ENCODE data around the gene SIK2. TPM values are rescaled to one million over a fixed set of nuclear protein-coding genes. Genes with fewer than 3 reads are reported as not detected.

The SIK2 gene
- total RNA-seq, 1 donor from 2014 or later, result 14.3 TPM

- Histone ChIP-seq H3K4me1 (ENCODE audit: insufficient read depth, low read length) (peaks cover 6% of the 10 kb centered on the region), H3K27ac (ENCODE audit: low read depth, low read length) (no peak overlapping the region), H3K79me2 (ENCODE audit: insufficient read depth, low read length) (no peaks in the 10 kb centered on the region), H3K4me3 (ENCODE audit: insufficient read depth, low read depth, low read length) (no peak overlapping the region), H3K9ac (ENCODE audit: low read length) (no peak overlapping the region), H3K36me3 (ENCODE audit: insufficient read depth, low read length) (no peaks in the 10 kb centered on the region), H3K4me2 (ENCODE audit: low read length) (no peak overlapping the region), H4K20me1 (ENCODE audit: insufficient read depth, low read length) (no peaks in the 10 kb centered on the region), H3K27me3 (ENCODE audit: insufficient read depth, low read length) (no peaks in the 10 kb centered on the region), H2AFZ (ENCODE audit: low read depth, low read length) (no peak overlapping the region), H3K9me3 (ENCODE audit: insufficient read depth, low read depth, low read length) (no peaks in the 10 kb centered on the region)
- no peak overlapping the region for H3K27ac Mint-ChIP-seq (ENCODE audit: unreplicated experiment)
- no peaks in the 10 kb centered on the region for H3K36me3 Mint-ChIP-seq (ENCODE audit: low read depth, unreplicated experiment)
- FAIRE-seq (no peak), DNase-seq (ENCODE audit: low read depth) (no peak)
- H3K4me3 Mint-ChIP-seq (ENCODE audit: unreplicated experiment), result no peak overlapping the region
- TF ChIP-seq, protein P1, sequence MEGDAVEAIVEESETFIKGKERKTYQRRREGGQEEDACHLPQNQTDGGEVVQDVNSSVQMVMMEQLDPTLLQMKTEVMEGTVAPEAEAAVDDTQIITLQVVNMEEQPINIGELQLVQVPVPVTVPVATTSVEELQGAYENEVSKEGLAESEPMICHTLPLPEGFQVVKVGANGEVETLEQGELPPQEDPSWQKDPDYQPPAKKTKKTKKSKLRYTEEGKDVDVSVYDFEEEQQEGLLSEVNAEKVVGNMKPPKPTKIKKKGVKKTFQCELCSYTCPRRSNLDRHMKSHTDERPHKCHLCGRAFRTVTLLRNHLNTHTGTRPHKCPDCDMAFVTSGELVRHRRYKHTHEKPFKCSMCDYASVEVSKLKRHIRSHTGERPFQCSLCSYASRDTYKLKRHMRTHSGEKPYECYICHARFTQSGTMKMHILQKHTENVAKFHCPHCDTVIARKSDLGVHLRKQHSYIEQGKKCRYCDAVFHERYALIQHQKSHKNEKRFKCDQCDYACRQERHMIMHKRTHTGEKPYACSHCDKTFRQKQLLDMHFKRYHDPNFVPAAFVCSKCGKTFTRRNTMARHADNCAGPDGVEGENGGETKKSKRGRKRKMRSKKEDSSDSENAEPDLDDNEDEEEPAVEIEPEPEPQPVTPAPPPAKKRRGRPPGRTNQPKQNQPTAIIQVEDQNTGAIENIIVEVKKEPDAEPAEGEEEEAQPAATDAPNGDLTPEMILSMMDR (IDR thresholded peaks at IDR 0.05; ENCODE audit: insufficient read depth, low read depth, low read length), result no peak
- TF ChIP-seq EZH2 (IDR thresholded peaks at IDR 0.05; ENCODE audit: insufficient read depth, low read length), result no peak
- no peaks in the 10 kb centered on the region for H3K4me1 Mint-ChIP-seq (ENCODE audit: low read depth, unreplicated experiment)
- no peaks in the 10 kb centered on the region for H3K9me3 Mint-ChIP-seq (ENCODE audit: unreplicated experiment)
- H3K27me3 Mint-ChIP-seq (ENCODE audit: low read depth, unreplicated experiment), result peaks cover 2% of the 10 kb centered on the region
Observed at GRCh38 chr11:111575740-111576139, 26.5 kb upstream of the SIK2 start.

DNA sequence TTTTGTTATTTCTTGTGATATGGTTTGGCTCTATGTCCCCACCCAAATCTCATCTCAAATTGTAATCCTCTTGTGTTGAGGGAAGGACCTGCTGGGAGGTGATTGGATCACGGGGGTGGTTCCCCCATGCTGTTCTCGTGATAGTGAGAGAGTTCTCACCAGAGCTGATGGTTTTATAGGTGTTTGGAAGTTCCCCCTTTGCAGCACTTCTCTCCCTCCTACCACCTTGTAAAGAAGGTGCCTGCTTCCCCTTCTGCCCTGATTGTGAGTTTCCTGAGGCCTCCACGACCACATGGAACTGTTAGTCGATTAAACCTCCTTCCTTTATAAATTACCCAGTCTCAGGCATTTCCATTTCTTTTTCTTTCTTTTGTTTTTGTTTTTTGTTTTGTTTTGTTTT, 24.4 kb upstream of the SIK2 start:
- H3K27ac Mint-ChIP-seq (ENCODE audit: unreplicated experiment), result no peak overlapping the region
- no peaks in the 10 kb centered on the region for H3K79me2 ChIP-seq (ENCODE audit: insufficient read depth, low read length)
- no peaks in the 10 kb centered on the region for H3K4me1 ChIP-seq (ENCODE audit: insufficient read depth, low read length)
- no peak overlapping the region for H3K4me3 Mint-ChIP-seq (ENCODE audit: unreplicated experiment)
- TF ChIP-seq EZH2 (IDR thresholded peaks at IDR 0.05; ENCODE audit: insufficient read depth, low read length), result no peak
- TF ChIP-seq, protein P1 (IDR thresholded peaks at IDR 0.05; ENCODE audit: insufficient read depth, low read depth, low read length), result no peak
- no peaks in the 10 kb centered on the region for H4K20me1 ChIP-seq (ENCODE audit: insufficient read depth, low read length)
- no peak overlapping the region for H2AFZ ChIP-seq (ENCODE audit: low read depth, low read length)
- DNase-seq (ENCODE audit: low read depth), result no peak
- H3K9me3 ChIP-seq (ENCODE audit: insufficient read depth, low read depth, low read length), result no peaks in the 10 kb centered on the region
- no peaks in the 10 kb centered on the region for H3K9me3 Mint-ChIP-seq (ENCODE audit: unreplicated experiment)
- H3K36me3 ChIP-seq (ENCODE audit: insufficient read depth, low read length), result no peaks in the 10 kb centered on the region
- no peaks in the 10 kb centered on the region for H3K36me3 Mint-ChIP-seq (ENCODE audit: low read depth, unreplicated experiment)
- H3K27me3 Mint-ChIP-seq (ENCODE audit: low read depth, unreplicated experiment), result no peaks in the 10 kb centered on the region
- H3K4me2 ChIP-seq (ENCODE audit: low read length), result no peak overlapping the region
- no peaks in the 10 kb centered on the region for H3K27me3 ChIP-seq (ENCODE audit: insufficient read depth, low read length)
- FAIRE-seq, result no peak
- no peak overlapping the region for H3K9ac ChIP-seq (ENCODE audit: low read length)
- no peaks in the 10 kb centered on the region for H3K4me1 Mint-ChIP-seq (ENCODE audit: low read depth, unreplicated experiment)
- H3K4me3 ChIP-seq (ENCODE audit: insufficient read depth, low read depth, low read length), result no peak overlapping the region
- no peak overlapping the region for H3K27ac ChIP-seq (ENCODE audit: low read depth, low read length)

DNA sequence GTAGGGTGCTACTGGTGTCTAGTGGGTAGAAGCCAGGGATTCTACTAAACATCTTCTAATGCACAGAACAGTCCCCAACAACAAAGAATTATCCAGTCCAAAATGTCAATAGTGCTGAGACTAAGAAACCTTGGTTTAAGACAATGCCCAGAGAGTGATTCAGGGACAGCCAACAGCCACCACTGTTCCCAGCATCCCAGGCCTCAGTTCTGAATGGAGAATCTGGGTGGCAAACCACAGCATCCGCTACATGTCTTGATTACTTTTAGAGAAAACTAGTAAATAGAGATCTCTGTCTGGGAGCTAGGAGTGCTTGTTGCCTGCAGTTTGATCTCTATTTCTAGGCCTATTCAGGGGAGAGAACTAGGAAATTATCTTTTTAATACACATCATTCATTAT, 20.9 kb upstream of the SIK2 start:
- H3K4me1 Mint-ChIP-seq (ENCODE audit: low read depth, unreplicated experiment), result no peaks in the 10 kb centered on the region
- Histone ChIP-seq H4K20me1 (ENCODE audit: insufficient read depth, low read length) (no peaks in the 10 kb centered on the region), H3K9ac (ENCODE audit: low read length) (no peak overlapping the region), H3K36me3 (ENCODE audit: insufficient read depth, low read length) (no peaks in the 10 kb centered on the region), H3K4me1 (ENCODE audit: insufficient read depth, low read length) (peaks cover 7% of the 10 kb centered on the region), H3K4me3 (ENCODE audit: insufficient read depth, low read depth, low read length) (no peak overlapping the region), H3K79me2 (ENCODE audit: insufficient read depth, low read length) (no peaks in the 10 kb centered on the region), H3K9me3 (ENCODE audit: insufficient read depth, low read depth, low read length) (no peaks in the 10 kb centered on the region), H2AFZ (ENCODE audit: low read depth, low read length) (no peak overlapping the region), H3K27me3 (ENCODE audit: insufficient read depth, low read length) (no peaks in the 10 kb centered on the region), H3K27ac (ENCODE audit: low read depth, low read length) (no peak overlapping the region), H3K4me2 (ENCODE audit: low read length) (no peak overlapping the region)
- H3K9me3 Mint-ChIP-seq (ENCODE audit: unreplicated experiment), result no peaks in the 10 kb centered on the region
- FAIRE-seq, result no peak
- no peaks in the 10 kb centered on the region for H3K27me3 Mint-ChIP-seq (ENCODE audit: low read depth, unreplicated experiment)
- H3K27ac Mint-ChIP-seq (ENCODE audit: unreplicated experiment), result no peak overlapping the region
- DNase-seq (ENCODE audit: low read depth), result no peak
- no peak for TF ChIP-seq EZH2 (IDR thresholded peaks at IDR 0.05; ENCODE audit: insufficient read depth, low read length)
- TF ChIP-seq, protein P1 (IDR thresholded peaks at IDR 0.05; ENCODE audit: insufficient read depth, low read depth, low read length), result no peak
- no peaks in the 10 kb centered on the region for H3K36me3 Mint-ChIP-seq (ENCODE audit: low read depth, unreplicated experiment)
- H3K4me3 Mint-ChIP-seq (ENCODE audit: unreplicated experiment), result no peak overlapping the region
